Inferior parietal cortex (tissue), 1 donor: ENCODE measurements around the gene SLC6A20.

Experiments
- DNase-seq: peaks from one replicate; pipeline ENCODE4 v3.0.0-alpha.2; 2016; ENCODE audit errors: extremely low spot score

Gene SLC6A20, protein sequence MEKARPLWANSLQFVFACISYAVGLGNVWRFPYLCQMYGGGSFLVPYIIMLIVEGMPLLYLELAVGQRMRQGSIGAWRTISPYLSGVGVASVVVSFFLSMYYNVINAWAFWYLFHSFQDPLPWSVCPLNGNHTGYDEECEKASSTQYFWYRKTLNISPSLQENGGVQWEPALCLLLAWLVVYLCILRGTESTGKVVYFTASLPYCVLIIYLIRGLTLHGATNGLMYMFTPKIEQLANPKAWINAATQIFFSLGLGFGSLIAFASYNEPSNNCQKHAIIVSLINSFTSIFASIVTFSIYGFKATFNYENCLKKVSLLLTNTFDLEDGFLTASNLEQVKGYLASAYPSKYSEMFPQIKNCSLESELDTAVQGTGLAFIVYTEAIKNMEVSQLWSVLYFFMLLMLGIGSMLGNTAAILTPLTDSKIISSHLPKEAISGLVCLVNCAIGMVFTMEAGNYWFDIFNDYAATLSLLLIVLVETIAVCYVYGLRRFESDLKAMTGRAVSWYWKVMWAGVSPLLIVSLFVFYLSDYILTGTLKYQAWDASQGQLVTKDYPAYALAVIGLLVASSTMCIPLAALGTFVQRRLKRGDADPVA

DNA sequence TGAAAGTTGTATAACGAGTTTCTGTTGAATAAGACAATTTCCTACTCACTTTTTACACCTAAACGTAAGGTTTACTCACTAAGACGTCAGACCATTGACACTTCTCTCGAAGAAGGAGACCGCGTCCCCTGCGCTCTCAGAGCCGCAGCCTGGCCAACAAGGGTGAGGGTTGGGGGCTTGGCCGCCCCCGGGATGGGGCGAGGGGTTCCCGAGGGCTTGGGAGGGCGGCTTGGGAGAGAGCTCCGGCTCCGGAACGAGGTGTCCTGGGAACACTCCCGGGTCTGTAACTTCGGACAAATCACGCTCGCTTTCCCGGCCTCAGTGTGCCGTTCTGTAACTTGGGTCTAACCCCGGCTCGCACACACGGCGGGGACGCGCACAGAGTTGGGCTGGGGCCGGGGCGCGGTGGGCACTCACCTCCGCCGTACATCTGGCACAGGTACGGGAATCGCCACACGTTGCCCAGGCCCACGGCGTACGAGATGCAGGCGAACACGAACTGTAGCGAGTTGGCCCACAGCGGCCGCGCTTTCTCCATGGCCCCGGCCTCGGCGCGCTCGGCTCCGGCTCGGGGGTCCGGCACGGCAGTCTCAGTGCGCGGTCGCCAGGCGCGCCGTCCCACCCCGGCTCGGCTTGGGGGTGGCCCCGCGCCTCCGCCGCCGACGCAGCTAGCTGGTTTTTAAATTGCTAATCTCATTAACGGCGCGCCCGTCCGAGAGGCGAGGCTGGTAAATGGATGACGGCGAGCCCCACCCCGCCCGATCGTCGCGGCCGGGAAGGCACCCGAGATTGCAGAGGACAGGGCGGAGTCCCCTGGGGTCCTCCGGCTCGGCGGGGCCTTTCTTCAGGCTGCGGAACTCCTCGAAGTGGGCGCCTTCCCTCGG is at the start of gene SLC6A20:
SLC6A20 (minus strand) TSS at position 655 of the 884 bp plus-strand sequence; CDS start at position 538, 117 bp downstream.
- no peak for DNase-seq

DNA sequence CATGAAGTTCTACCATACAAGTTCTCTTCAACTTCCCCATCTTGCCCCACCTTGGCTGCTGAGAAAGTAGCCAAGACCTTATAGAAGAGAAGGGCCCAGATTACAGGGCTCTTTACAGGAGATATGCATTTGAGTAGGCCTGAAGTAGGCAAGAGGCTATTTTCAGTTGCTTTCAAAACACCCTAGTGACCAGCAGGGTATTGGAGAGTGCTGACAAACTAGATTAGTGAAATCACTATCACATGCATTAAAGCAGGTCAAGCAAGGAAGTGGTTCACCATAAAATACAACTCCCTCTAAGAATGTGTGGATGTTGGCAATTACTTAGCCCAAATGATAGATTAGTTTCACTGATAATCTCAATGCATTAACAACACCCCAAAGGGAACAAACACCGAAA is 48.3 kb upstream of the SLC6A20 start:
- no peak for DNase-seq

DNA sequence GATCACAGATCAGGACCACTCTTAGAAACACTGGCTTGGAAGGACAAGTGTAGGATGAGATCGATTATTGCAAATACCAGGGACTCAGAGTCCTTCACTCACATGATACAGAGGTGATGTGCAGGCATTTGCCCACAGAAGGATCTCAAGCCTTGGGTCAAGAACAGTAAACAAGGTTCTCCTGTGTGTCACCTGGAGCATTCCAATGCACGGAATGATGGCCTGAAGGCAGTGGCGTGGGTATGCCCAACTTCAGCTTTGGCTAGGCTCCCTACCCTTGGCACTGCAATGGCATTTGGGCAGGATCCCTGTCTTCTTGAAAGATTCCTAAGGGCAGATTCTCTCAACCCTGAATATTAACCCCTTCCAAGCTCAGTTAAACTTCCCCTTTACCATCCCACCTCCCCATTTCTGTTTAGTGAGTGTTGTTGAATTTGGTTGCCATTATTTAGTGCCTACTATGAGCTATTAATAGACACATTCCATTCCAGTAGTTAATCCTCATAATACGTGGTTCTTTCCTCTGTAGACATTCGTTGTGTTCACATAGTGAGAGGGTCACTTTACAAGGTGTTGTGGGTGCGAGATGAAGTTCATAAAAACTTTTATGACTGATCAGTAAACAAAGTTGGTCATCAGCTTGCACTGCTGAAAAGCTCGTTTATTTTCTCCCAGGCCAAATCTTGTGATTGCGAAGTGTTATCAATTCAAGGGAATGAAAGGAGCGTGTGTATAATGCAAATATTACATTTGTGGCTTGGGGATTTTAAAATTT is 46.7 kb upstream of the SLC6A20 start:
- DNase-seq: no peak

DNA sequence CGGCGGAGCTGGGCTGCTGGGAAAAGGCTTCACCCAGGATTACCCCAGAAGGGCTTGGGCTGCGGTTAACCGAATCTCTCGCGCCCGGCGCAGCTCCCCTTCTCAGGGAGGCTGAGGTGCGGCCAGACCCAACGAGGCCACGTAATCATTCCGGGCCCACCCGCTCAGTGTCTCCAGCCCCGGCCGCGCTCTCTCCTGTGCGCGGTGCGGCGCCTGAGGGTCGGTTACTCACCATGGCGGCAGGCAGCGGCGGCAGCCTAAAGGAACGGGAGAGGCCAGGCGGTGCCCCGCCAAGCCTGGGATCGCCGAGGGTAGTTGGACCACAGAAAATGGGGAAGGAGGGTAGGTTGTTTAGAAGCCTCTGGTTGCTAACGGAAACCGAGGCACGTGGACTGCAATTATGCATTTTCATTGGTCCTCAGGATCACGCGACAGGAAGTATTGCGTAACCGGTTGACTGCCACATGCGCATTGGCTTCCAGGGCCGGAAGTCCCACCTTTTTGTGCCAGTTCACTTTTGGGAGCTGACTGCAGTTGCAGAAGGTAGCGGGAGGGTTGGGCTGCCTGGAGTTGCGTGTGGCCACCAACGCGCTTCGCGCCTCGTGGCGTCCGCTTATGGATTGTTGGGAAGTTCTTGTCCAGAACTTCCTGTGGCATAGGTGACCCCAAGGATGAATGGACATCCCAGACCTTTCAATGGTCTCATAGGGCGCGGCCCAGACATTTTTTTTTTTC is 45.6 kb upstream of the SLC6A20 start, which contains the start of gene LZTFL1:
LZTFL1 (minus strand) TSS at position 363 of the 735 bp plus-strand sequence; CDS start at position 235, 128 bp downstream.
- DNase-seq: peak; percentile 98

DNA sequence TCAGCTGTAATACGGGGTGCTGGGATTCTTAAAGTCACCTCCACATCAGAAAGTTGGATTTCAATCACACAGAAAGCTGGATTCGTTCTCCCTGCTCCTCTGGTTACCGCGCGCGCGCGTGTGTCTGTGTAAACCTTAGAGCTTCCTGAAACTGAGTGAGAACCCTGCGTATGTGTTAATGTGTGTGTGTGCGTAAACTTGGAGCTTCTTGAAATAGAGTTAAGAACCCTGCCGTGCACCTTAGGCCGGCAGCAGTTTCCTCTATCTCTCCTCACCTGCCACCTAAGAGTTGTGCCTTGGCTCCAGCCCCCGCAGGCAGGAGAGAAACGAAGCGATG is 45.1 kb upstream of the SLC6A20 start:
- no peak for DNase-seq

DNA sequence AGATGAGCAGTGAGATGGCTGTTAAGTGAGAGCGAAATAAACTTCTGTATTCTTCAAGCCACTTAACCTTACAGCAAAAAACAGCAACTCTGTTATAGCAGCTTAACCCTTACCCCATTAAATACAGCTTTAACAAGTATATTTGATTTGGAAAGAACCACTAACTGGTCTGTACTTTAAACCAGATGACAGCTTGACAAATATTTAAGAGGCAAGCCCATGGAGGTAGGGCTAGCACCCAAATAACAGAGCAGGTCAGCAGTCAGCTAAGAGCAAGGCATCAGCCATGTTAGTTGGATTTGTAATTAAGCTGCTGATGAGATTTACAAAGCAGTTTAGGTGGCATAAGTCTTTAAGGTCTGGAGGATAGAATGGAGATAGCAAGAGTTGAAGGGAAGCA is 42.1 kb upstream of the SLC6A20 start:
- DNase-seq: no peak

DNA sequence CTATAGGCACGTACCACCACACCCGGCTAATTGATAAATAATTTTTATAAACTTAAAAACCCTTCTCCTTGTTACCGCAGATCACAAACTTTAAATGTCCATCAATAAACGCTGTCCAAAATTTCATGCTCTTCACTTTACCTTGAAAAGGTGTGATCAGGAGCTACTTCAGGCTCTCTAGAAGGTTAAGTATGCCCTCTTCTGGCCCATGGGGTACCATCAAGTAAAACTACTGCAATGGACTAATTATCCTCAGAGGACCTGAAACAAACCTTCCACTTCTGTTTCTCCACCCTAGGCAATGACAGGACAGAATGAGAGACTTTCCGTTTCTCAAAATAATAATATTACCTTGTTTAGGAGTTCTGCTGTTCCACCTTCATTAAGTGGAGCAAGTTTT is 36.4 kb upstream of the SLC6A20 start:
- no peak for DNase-seq

DNA sequence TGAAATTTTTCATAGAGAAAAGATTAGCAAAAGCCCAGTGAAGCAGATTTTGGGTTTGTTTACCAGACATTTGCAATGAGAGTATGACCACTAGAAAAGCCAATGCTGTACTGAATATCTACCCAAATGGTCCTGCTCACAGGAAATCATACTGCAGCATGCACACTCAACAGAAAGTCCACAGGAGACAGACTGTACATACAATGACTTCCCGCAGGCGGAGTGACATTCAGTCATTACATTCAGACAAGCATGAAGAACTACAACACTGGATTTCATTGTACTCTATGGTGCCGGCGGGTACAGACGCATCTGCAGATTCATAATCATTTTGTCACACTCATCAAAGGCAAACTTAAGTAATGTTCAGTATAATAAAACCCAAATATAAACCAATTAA is 33.8 kb upstream of the SLC6A20 start:
- DNase-seq: no peak

DNA sequence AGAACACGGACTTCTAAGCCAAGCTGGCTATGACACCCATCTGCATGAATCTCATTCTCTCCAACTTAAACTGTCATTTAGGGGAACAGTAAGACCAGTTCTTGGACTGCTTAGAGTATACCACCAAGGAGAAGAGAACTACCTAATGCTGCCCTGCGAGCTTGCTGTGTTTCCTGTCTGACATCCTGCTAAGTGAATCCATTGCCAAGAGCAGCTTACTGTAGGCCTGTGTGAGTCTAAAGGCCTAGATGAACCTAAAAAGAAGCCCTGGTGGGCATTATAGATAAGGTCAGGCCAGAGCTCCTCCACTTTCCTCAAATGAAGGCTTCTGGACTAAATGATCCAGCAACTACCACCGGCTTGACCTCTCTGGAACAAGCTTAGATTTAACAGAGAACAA is 30.6 kb upstream of the SLC6A20 start:
- DNase-seq: no peak

DNA sequence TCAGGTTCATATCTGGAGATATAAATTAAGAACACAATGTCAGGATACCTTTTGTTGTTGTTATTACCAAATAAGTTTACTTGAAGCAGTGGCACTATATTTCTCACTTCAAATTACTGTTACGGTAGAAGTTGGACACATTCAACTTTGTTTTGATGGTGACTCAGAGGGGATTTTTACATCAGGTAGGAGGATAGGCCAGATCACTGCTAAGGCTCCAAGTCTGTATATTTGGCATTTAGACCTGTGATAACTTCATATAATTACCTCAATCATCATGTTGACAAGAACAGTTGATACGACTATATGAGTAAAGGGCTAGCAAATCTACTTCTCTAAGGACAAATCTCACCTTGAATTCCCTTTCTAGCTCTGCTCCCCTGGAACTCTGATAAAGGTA is 30.0 kb upstream of the SLC6A20 start:
- DNase-seq: no peak

DNA sequence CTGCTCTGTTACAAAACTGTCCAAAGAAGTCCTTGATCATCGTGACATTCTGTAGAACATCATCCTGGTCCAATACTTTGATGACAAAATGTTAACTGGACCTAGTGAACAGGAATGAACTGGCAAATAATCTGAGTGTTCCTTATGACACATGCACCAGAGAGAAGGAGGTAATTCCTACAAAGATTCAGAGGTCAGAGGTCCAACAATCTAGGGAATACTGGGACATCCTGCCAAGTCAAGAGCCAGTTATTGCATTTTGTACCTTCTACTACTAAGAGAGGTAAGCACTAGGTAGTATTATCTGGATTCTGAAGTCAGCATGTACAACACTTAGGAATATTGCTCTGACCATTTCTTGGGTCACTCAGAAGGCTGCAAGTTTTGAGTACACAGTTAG is 24.8 kb upstream of the SLC6A20 start:
- no peak for DNase-seq

DNA sequence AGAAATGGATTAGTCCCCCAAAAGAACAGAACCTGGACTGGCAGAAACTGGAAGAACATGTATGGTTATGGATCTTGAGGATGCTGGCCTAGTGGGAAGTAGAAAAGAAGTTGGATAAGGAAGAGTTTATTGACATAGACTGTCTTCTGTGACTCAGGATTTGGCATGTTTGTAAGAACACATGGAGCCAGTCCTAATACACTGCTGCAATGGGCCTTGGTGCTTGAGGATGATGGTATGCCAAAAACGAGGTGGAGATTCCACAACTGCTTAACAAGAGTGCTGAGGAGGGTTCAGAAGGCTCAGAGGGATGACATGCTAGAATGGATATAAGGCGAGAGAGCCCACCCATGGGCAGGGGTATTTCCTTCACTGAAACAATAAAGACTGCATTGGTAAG is 23.2 kb upstream of the SLC6A20 start:
- no peak for DNase-seq

DNA sequence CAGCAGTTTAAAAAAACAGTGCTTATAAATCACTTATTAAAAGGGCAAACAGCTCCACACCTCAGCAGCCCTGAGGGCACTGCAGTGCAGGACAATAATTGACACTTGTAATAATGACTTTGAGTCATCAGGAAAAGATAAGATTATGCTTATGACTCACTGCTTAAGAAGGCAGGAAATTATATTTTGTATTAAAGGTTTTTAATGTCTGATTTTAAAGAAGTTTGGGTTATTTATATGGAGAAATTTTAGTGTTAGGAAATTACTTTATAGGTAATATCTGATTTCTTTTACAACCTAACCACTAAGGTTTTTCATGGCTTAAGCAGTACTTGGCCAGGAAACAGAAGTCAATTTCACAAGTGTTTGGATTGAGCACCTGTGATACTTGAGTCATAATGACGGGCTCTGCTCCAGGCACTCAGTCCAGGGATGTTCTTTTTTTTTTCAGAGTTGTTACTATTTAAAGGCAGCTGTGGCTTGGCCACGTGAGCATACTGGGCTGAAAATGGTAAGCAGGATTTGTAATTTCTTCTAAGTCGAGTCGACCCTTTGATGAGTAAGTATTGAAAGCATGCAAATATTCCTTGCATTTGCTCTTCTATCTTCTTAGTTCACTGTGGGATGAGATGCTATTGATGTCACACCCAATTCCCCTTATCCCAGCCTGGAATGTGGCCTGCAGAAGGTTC is 21.6 kb upstream of the SLC6A20 start:
- DNase-seq: peak; percentile 32

DNA sequence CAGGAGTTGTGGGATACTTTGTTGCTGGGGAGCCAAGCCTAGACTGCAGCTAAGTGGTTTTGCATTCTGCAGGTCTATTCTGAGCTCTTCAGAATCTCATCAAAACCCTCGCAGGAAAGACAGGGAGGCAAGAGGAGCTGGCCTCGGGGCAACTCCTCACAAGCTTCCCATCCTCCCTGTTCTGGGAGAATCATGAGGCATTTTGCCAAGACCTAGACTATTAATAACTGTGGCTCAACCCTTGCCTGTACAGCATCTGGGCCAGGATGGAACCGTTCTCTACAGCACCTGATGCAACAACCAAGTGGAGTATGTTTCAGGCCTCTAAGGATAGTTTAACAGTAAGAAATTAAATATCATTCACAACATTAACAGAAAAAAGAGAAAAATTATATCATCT is 20.2 kb upstream of the SLC6A20 start:
- peak; percentile 21 for DNase-seq

DNA sequence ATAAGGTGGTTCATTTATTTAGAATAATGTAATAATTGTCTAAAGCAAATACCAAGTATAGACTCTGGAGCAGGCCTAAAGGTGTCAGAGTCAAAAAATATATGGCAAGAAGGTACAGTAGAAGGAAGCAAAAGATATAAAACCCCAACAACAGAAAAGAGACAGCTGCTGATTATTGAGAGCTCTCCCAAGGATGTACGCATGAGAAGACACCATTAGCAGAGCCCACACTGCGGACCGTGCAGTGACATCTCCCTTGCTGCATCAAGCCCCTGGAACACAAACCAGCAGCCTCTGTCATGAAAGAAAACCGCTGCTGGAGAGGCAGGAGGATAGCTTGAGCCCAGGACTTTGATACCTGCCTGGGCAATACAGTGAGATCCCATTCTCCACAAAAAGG is 18.0 kb upstream of the SLC6A20 start:
- DNase-seq: no peak

DNA sequence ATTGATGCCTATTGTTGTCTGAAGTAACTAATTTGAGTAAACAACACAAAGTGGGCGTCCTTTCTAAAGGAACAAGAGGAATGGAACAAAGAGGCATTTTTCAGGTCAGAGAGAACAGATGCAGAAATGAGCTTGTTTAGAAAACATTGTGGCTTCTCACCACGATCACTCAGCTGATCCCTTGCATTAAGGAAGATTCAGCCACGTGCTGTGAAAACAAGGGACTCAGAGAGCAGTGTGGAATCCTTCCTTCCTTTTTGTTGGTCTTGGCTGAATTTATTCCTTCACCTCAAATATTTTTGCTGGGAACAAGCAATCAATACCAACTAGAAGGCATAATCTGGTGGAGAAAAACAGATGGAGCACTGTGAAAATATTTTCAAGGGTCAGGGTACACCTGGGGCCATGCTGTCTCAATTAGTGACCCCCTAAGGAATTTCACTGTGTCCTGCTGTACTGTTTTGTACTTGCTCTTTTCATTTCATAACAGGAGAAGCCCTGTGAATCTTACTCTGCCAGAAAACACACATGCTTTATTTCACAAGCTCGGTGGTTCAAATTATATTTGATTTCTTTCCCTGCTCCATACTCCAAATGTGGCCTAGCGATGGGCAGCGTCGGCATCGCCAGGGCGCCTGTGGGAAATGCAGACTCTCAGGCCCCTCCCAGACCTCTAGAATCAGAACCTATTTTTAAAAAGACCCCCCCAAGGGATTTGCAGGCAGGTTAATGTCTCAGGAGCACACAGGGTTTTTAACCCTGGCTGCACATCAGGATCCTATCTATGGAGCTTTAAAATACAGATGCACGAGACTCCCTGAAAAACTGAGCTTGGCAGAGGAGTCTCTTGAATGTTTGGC is 11.6 kb upstream of the SLC6A20 start:
- peak; percentile 32 for DNase-seq

DNA sequence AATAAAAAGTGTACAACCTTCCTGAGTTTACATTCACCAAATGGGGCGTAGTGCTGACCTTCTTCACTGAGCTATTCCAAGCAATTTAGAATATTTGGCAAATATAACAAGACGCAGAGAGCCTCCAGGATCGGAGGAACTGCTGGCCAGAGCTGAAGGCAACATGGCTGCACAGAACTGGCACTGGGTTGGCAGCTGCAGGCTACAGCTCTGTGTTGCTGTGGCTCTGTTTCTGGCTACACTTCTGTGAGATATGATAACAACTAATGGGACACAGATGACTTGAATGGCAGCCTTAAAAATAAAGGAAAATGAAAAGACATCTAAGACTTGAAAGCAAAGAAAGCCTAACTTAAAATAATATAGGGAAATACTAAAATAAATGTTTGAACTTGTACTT is 10.8 kb upstream of the SLC6A20 start:
- no peak for DNase-seq

DNA sequence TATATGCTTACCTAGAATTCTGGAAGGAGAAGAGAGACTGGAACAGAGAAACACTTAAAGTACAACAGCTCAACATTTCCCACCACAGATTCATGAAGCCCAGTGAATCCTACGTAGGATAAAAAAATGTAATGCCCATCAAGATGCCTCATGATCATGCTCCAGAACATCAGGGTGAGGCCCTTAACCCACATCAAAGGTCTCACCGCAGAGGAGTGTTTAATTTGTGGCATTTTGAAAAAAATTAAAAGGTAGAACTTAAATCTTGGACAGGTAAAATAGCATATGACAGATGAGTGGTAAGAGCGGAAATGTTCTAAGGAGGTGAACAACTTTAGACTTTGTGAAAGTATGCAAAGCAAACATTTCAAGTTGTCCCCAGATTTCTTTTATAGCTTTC is 9.7 kb upstream of the SLC6A20 start:
- no peak for DNase-seq

DNA sequence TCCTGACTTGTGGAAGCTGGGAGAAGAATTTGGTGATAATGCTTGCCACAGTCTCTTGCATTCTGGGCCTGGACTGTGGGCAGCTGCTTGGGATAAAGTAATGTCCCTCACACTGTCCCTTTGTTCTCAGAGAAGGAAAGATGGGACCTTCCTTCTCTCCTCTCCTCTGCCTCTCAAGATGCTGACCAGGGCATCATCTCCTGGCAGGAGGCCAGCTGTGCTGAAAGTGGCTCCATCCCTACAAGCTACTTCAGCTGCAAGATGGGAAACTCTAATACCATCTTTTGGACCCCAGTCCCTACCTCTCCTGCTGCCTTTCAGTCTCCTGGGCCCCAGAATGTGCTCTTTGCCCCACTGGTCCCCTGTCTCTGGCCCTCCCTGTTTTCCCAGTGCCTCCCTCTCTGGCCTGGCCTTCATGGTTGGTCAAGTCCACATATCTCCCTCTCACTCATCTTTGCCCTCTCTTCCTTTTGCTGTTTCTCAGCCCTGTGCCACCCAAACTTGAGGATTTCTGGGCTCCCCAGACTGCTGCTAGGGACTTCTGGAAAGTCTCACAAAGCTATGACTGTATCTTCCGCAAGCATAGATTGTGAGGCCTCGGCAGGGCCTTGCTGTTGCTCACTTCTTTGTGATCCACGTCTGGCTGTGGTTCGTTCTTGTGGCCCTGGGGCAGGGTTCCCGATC is 7.1 kb upstream of the SLC6A20 start:
- no peak for DNase-seq
